Endothelial cell of umbilical vein (primary cell): ENCODE measurements around the gene FOXP1. TPM values are rescaled to one million over a fixed set of nuclear protein-coding genes. Genes with fewer than 3 reads are reported as not detected.

Experiments used
- BruUV-seq: library from RNA; stranded (reverse); fragments of 400-500 nt; replicated peaks from 2 replicates; lab custom pipeline; 2021; lab: Mats Ljungman, UMichigan
- CTCF ChIA-PET: fragments of 300-600, 350-600 bp; sonication (Branson Sonifier 250); formaldehyde crosslinking; loops from one replicate; lab custom pipeline; 2021; ENCODE audit warnings: antibody characterized with exemption, inconsistent platforms; lab: Charles Lee
- POLR2A ChIA-PET: fragments of 300-600, 350-600 bp; sonication (Branson Sonifier 250); formaldehyde crosslinking; loops from one replicate; lab custom pipeline; 2021; ENCODE audit warnings: antibody characterized with exemption, inconsistent platforms; lab: Charles Lee
- DNase-seq: peaks from one replicate; pipeline ENCODE4 v3.0.0-alpha.2; 2011; ENCODE audit warnings: low read depth, low spot score
- FAIRE-seq: peaks from 2 replicates; lab custom pipeline; 2011; peaks lifted over from hg19 to GRCh38; lab: Jason Lieb, UNC
- H2AFZ ChIP-seq: 2 replicates; pipeline ENCODE4 v1.6.0; 2012; ENCODE audit warnings: low read depth, low read length, control low read depth, inconsistent platforms
- H3K27ac ChIP-seq: 2 replicates; pipeline ENCODE4 v1.5.1; 2011; ENCODE audit warnings: low read depth, mild to moderate bottlenecking, control low read depth, low read length, moderate library complexity; ENCODE audit not compliant: insufficient read depth
- H3K27me3 ChIP-seq, 2 experiments: 2 replicates each; pipeline versions ENCODE4 v1.6.0 to v1.6.1; 2011; ENCODE audit warnings: low read length in 2 of 2, mixed read lengths in 1 of 2; ENCODE audit not compliant: control insufficient read depth in 2 of 2, insufficient read depth in 2 of 2
- H3K36me3 ChIP-seq, 2 experiments: 2 replicates in 1 of 2; 3 replicates in 1 of 2; pipeline ENCODE4 v1.5.1; 2011; ENCODE audit warnings: low read length in 2 of 2, mild to moderate bottlenecking in 1 of 2, moderate library complexity in 1 of 2; ENCODE audit not compliant: control insufficient read depth in 2 of 2, insufficient read depth in 2 of 2; ENCODE audit errors: extremely low read depth in 1 of 2
- H3K4me1 ChIP-seq: 3 replicates; pipeline ENCODE4 v1.5.1; 2011; ENCODE audit warnings: mild to moderate bottlenecking, low read length; ENCODE audit not compliant: control insufficient read depth, insufficient read depth; ENCODE audit errors: extremely low read depth
- H3K4me2 ChIP-seq: 2 replicates; pipeline ENCODE4 v1.6.1; 2011; ENCODE audit warnings: low read length, control low read depth, mixed read lengths; ENCODE audit not compliant: insufficient read depth
- H3K4me3 ChIP-seq, 3 experiments: fragments of 200-600 bp in 1 of 3; sonication (generic), shearing (Covaris generic) in 1 of 3; replicated peaks in 1 of 3; 2 replicates each; pipeline ENCODE4 v1.5.1; 2011 to 2016; ENCODE audit warnings: control low read depth in 3 of 3, low read length in 3 of 3, mild to moderate bottlenecking in 2 of 3, inconsistent platforms in 1 of 3, low read depth in 1 of 3, moderate library complexity in 1 of 3; ENCODE audit not compliant: insufficient read depth in 1 of 3
- H3K79me2 ChIP-seq: 2 replicates; pipeline ENCODE4 v1.6.0; 2012; ENCODE audit warnings: low read length, inconsistent platforms; ENCODE audit not compliant: control insufficient read depth, insufficient read depth
- H3K9ac ChIP-seq: replicated peaks from 2 replicates; pipeline ENCODE3; 2011; ENCODE audit warnings: low read length, control low read depth; ENCODE audit not compliant: insufficient read depth; ENCODE audit errors: extremely low read depth
- H3K9me1 ChIP-seq: replicated peaks from 3 replicates; pipeline ENCODE4 v1.6.0; 2011; ENCODE audit warnings: mild to moderate bottlenecking, low read length; ENCODE audit not compliant: control insufficient read depth, insufficient read depth; ENCODE audit errors: extremely low read depth
- H3K9me3 ChIP-seq: replicated peaks from 2 replicates; pipeline ENCODE4 v1.5.1; 2012; ENCODE audit warnings: low read length, inconsistent platforms; ENCODE audit not compliant: control insufficient read depth, insufficient read depth
- H4K20me1 ChIP-seq: replicated peaks from 2 replicates; pipeline ENCODE3; 2011; ENCODE audit warnings: mild to moderate bottlenecking, low read length; ENCODE audit not compliant: control insufficient read depth, insufficient read depth; ENCODE audit errors: extremely low read depth
- EZH2 ChIP-seq: IDR thresholded peaks from 2 replicates; pipeline ENCODE4 v1.6.1; 2012; ENCODE audit warnings: borderline replicate concordance, low read depth, mild to moderate bottlenecking, moderate library complexity, low read length, inconsistent platforms; ENCODE audit not compliant: severe bottlenecking
- FOS ChIP-seq: IDR thresholded peaks from 2 replicates; pipeline ENCODE4 v1.6.1; 2011; ENCODE audit warnings: mild to moderate bottlenecking, low read length, moderate library complexity, borderline replicate concordance; ENCODE audit not compliant: insufficient read depth
- GATA2 ChIP-seq: IDR thresholded peaks from 2 replicates; pipeline ENCODE4 v1.7.0; 2011; ENCODE audit warnings: low read depth, mild to moderate bottlenecking, moderate library complexity, mixed read lengths, low read length; ENCODE audit not compliant: insufficient read length, insufficient read depth
- JUN ChIP-seq: IDR thresholded peaks from 2 replicates; pipeline ENCODE4 v1.6.1; 2011; ENCODE audit warnings: borderline replicate concordance, low read depth; ENCODE audit not compliant: insufficient read length, insufficient read depth
- MYC ChIP-seq: IDR thresholded peaks from one replicate; pipeline ENCODE4 v1.6.1; 2011; ENCODE audit warnings: mild to moderate bottlenecking, low read depth, low read length
- POLR2A ChIP-seq: IDR thresholded peaks from 2 replicates; pipeline ENCODE4 v1.6.1; 2012; ENCODE audit warnings: low read depth, mild to moderate bottlenecking, control low read depth, low read length
- POLR2AphosphoS5 ChIP-seq: IDR thresholded peaks from 2 replicates; pipeline ENCODE4 v1.6.1; 2012; ENCODE audit warnings: low read depth, mild to moderate bottlenecking, control low read depth, low read length, moderate library complexity; ENCODE audit not compliant: insufficient read depth
- dilution Hi-C: fragments of 300-500 bp; cut with MboI; formaldehyde crosslinking; loops from one replicate; pipeline ENCODE4 v1.15.0; 2019; ENCODE audit warnings: low sequenced_read_pairs; ENCODE audit not compliant: extremely low pct_ligation_motif_present
- intact Hi-C: fragments of 100-400 bp; cut with micrococcal nuclease; formaldehyde crosslinking; loops from one replicate; pipeline ENCODE4 v1.10.0; 2022
- polyA plus RNA-seq, 4 experiments: library from polyadenylated mRNA; depleted of rRNA in 3 of 4; stranded (reverse) in 3 of 4; unstranded in 1 of 4; fragments of >200 nt; gene quantifications; 2 replicates each; pipeline versions ENCODE4 v1.2.1 to v1.2.3, GENCODE V29; 2011 to 2012; ENCODE audit warnings: missing spikeins in 1 of 4
- total RNA-seq: library from RNA; stranded (reverse); gene quantifications from 2 replicates; pipeline ENCODE4 v1.2.3, GENCODE V29; 2021
- TF ChIP-seq, protein P1 (sequence below), 2 donors: IDR thresholded peaks; 1 replicate in 1 of 2; 2 replicates in 1 of 2; pipeline ENCODE4 v1.5.1; 2011; ENCODE audit warnings: low read length in 2 of 2, mild to moderate bottlenecking in 2 of 2, moderate library complexity in 2 of 2, control low read depth in 1 of 2, inconsistent platforms in 1 of 2, low read depth in 1 of 2; ENCODE audit not compliant: insufficient read depth in 1 of 2; ENCODE audit errors: extremely low read depth in 1 of 2
- TF ChIP-seq, protein P2 (sequence below): IDR thresholded peaks from 2 replicates; pipeline ENCODE4 v1.6.1; 2011; ENCODE audit not compliant: insufficient read depth, insufficient read length

Gene FOXP1
- total and polyA plus RNA-seq, 2 donors (not counting 3 experiments of a cell fraction or from before 2014, with no cell fraction given): 41.0 to 107 TPM

DNA sequence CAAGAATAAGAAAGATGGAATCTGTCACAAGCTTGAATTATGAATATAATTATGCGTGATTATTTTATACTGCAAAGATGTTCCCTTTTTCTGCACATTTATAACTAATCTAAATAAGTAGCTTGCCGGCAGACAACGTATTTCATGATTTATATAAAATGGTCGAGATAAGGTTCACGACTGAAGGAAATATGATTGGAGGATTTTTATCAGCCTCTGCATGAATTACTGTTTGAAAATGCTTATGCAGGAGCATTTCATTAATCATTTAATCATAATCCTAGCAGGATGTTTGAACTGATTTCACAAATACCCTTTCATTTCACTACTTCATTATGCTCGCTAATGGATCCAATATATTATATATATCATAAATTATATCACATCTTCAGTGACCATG, 580.0 kb downstream of the FOXP1 start:
- no peak for DNase-seq
- H4K20me1 ChIP-seq: no peaks in the 10 kb centered on the region
- ChIA-PET CTCF (interaction anchor here (0.7 to 2.8 kb wide), 3 partner anchors 19 to 583 kb away, joined by 3 to 8 read pairs (median 3); no protein-coding TSS in a partner anchor), POLR2A (no interaction called here)
- H3K9me1 ChIP-seq: no peaks in the 10 kb centered on the region
- H3K27ac ChIP-seq: no peak overlapping the region
- H3K9ac ChIP-seq: no peak overlapping the region
- dilution Hi-C loops (no loop called here), intact Hi-C loops (loop anchor here (10.0 kb wide), 1 partner anchor 391 kb away; no protein-coding TSS in a partner anchor)
- peaks cover 47% of the 10 kb centered on the region for H3K4me1 ChIP-seq
- BruUV-seq: no TSS peak
- TF ChIP-seq, protein P1, sequence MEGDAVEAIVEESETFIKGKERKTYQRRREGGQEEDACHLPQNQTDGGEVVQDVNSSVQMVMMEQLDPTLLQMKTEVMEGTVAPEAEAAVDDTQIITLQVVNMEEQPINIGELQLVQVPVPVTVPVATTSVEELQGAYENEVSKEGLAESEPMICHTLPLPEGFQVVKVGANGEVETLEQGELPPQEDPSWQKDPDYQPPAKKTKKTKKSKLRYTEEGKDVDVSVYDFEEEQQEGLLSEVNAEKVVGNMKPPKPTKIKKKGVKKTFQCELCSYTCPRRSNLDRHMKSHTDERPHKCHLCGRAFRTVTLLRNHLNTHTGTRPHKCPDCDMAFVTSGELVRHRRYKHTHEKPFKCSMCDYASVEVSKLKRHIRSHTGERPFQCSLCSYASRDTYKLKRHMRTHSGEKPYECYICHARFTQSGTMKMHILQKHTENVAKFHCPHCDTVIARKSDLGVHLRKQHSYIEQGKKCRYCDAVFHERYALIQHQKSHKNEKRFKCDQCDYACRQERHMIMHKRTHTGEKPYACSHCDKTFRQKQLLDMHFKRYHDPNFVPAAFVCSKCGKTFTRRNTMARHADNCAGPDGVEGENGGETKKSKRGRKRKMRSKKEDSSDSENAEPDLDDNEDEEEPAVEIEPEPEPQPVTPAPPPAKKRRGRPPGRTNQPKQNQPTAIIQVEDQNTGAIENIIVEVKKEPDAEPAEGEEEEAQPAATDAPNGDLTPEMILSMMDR (IDR thresholded peaks at IDR 0.05; ENCODE audit: extremely low read depth in 1 of 2, insufficient read depth in 1 of 2, low read depth in 1 of 2, low read length in 2 of 2): no peak
- TF ChIP-seq POLR2AphosphoS5 (no peak), JUN (no peak), FOS (no peak), GATA2 (no peak), MYC (no peak), POLR2A (no peak), EZH2 (no peak)
- TF ChIP-seq, protein P2, sequence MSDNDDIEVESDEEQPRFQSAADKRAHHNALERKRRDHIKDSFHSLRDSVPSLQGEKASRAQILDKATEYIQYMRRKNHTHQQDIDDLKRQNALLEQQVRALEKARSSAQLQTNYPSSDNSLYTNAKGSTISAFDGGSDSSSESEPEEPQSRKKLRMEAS: no peak
- no peak overlapping the region for H3K4me2 ChIP-seq
- no peak overlapping the region for H3K4me3 ChIP-seq
- H3K9me3 ChIP-seq: no peaks in the 10 kb centered on the region
- H3K79me2 ChIP-seq: peaks cover 33% of the 10 kb centered on the region
- no peaks in the 10 kb centered on the region for H3K27me3 ChIP-seq
- no peak for FAIRE-seq
- H2AFZ ChIP-seq: no peak overlapping the region
- H3K36me3 ChIP-seq: peaks cover 0 to 2% of the 10 kb centered on the region in 2 experiments
